Endothelial cell of umbilical vein (primary cell): ENCODE measurements around the gene VIL1. TPM values are rescaled to one million over a fixed set of nuclear protein-coding genes. Genes with fewer than 3 reads are reported as not detected.

ENCODE experiments used
- BruUV-seq: library from RNA; stranded (reverse); fragments of 400-500 nt; replicated peaks from 2 replicates; lab custom pipeline; 2021; lab: Mats Ljungman, UMichigan
- CTCF ChIA-PET: fragments of 300-600, 350-600 bp; sonication (Branson Sonifier 250); formaldehyde crosslinking; loops from one replicate; lab custom pipeline; 2021; ENCODE audit warnings: antibody characterized with exemption, inconsistent platforms; lab: Charles Lee
- POLR2A ChIA-PET: fragments of 300-600, 350-600 bp; sonication (Branson Sonifier 250); formaldehyde crosslinking; loops from one replicate; lab custom pipeline; 2021; ENCODE audit warnings: antibody characterized with exemption, inconsistent platforms; lab: Charles Lee
- DNase-seq: peaks from one replicate; pipeline ENCODE4 v3.0.0-alpha.2; 2011; ENCODE audit warnings: low read depth, low spot score
- FAIRE-seq: peaks from 2 replicates; lab custom pipeline; 2011; peaks lifted over from hg19 to GRCh38; lab: Jason Lieb, UNC
- H2AFZ ChIP-seq: 2 replicates; pipeline ENCODE4 v1.6.0; 2012; ENCODE audit warnings: low read depth, low read length, control low read depth, inconsistent platforms
- H3K27ac ChIP-seq: 2 replicates; pipeline ENCODE4 v1.5.1; 2011; ENCODE audit warnings: low read depth, mild to moderate bottlenecking, control low read depth, low read length, moderate library complexity; ENCODE audit not compliant: insufficient read depth
- H3K27me3 ChIP-seq, 2 experiments: 2 replicates each; pipeline versions ENCODE4 v1.6.0 to v1.6.1; 2011; ENCODE audit warnings: low read length in 2 of 2, mixed read lengths in 1 of 2; ENCODE audit not compliant: control insufficient read depth in 2 of 2, insufficient read depth in 2 of 2
- H3K36me3 ChIP-seq, 2 experiments: 2 replicates in 1 of 2; 3 replicates in 1 of 2; pipeline ENCODE4 v1.5.1; 2011; ENCODE audit warnings: low read length in 2 of 2, mild to moderate bottlenecking in 1 of 2, moderate library complexity in 1 of 2; ENCODE audit not compliant: control insufficient read depth in 2 of 2, insufficient read depth in 2 of 2; ENCODE audit errors: extremely low read depth in 1 of 2
- H3K4me1 ChIP-seq: 3 replicates; pipeline ENCODE4 v1.5.1; 2011; ENCODE audit warnings: mild to moderate bottlenecking, low read length; ENCODE audit not compliant: control insufficient read depth, insufficient read depth; ENCODE audit errors: extremely low read depth
- H3K4me2 ChIP-seq: 2 replicates; pipeline ENCODE4 v1.6.1; 2011; ENCODE audit warnings: low read length, control low read depth, mixed read lengths; ENCODE audit not compliant: insufficient read depth
- H3K4me3 ChIP-seq, 3 experiments: fragments of 200-600 bp in 1 of 3; sonication (generic), shearing (Covaris generic) in 1 of 3; replicated peaks in 1 of 3; 2 replicates each; pipeline ENCODE4 v1.5.1; 2011 to 2016; ENCODE audit warnings: control low read depth in 3 of 3, low read length in 3 of 3, mild to moderate bottlenecking in 2 of 3, inconsistent platforms in 1 of 3, low read depth in 1 of 3, moderate library complexity in 1 of 3; ENCODE audit not compliant: insufficient read depth in 1 of 3
- H3K79me2 ChIP-seq: 2 replicates; pipeline ENCODE4 v1.6.0; 2012; ENCODE audit warnings: low read length, inconsistent platforms; ENCODE audit not compliant: control insufficient read depth, insufficient read depth
- H3K9ac ChIP-seq: replicated peaks from 2 replicates; pipeline ENCODE3; 2011; ENCODE audit warnings: low read length, control low read depth; ENCODE audit not compliant: insufficient read depth; ENCODE audit errors: extremely low read depth
- H3K9me1 ChIP-seq: replicated peaks from 3 replicates; pipeline ENCODE4 v1.6.0; 2011; ENCODE audit warnings: mild to moderate bottlenecking, low read length; ENCODE audit not compliant: control insufficient read depth, insufficient read depth; ENCODE audit errors: extremely low read depth
- H3K9me3 ChIP-seq: replicated peaks from 2 replicates; pipeline ENCODE4 v1.5.1; 2012; ENCODE audit warnings: low read length, inconsistent platforms; ENCODE audit not compliant: control insufficient read depth, insufficient read depth
- H4K20me1 ChIP-seq: replicated peaks from 2 replicates; pipeline ENCODE3; 2011; ENCODE audit warnings: mild to moderate bottlenecking, low read length; ENCODE audit not compliant: control insufficient read depth, insufficient read depth; ENCODE audit errors: extremely low read depth
- CTCF ChIP-seq, 2 donors: IDR thresholded peaks; 1 replicate in 1 of 2; 2 replicates in 1 of 2; pipeline ENCODE4 v1.5.1; 2011; ENCODE audit warnings: low read length in 2 of 2, mild to moderate bottlenecking in 2 of 2, moderate library complexity in 2 of 2, control low read depth in 1 of 2, inconsistent platforms in 1 of 2, low read depth in 1 of 2; ENCODE audit not compliant: insufficient read depth in 1 of 2; ENCODE audit errors: extremely low read depth in 1 of 2
- EZH2 ChIP-seq: IDR thresholded peaks from 2 replicates; pipeline ENCODE4 v1.6.1; 2012; ENCODE audit warnings: borderline replicate concordance, low read depth, mild to moderate bottlenecking, moderate library complexity, low read length, inconsistent platforms; ENCODE audit not compliant: severe bottlenecking
- FOS ChIP-seq: IDR thresholded peaks from 2 replicates; pipeline ENCODE4 v1.6.1; 2011; ENCODE audit warnings: mild to moderate bottlenecking, low read length, moderate library complexity, borderline replicate concordance; ENCODE audit not compliant: insufficient read depth
- GATA2 ChIP-seq: IDR thresholded peaks from 2 replicates; pipeline ENCODE4 v1.7.0; 2011; ENCODE audit warnings: low read depth, mild to moderate bottlenecking, moderate library complexity, mixed read lengths, low read length; ENCODE audit not compliant: insufficient read length, insufficient read depth
- JUN ChIP-seq: IDR thresholded peaks from 2 replicates; pipeline ENCODE4 v1.6.1; 2011; ENCODE audit warnings: borderline replicate concordance, low read depth; ENCODE audit not compliant: insufficient read length, insufficient read depth
- MYC ChIP-seq: IDR thresholded peaks from one replicate; pipeline ENCODE4 v1.6.1; 2011; ENCODE audit warnings: mild to moderate bottlenecking, low read depth, low read length
- POLR2A ChIP-seq: IDR thresholded peaks from 2 replicates; pipeline ENCODE4 v1.6.1; 2012; ENCODE audit warnings: low read depth, mild to moderate bottlenecking, control low read depth, low read length
- POLR2AphosphoS5 ChIP-seq: IDR thresholded peaks from 2 replicates; pipeline ENCODE4 v1.6.1; 2012; ENCODE audit warnings: low read depth, mild to moderate bottlenecking, control low read depth, low read length, moderate library complexity; ENCODE audit not compliant: insufficient read depth
- dilution Hi-C: fragments of 300-500 bp; cut with MboI; formaldehyde crosslinking; loops from one replicate; pipeline ENCODE4 v1.15.0; 2019; ENCODE audit warnings: low sequenced_read_pairs; ENCODE audit not compliant: extremely low pct_ligation_motif_present
- intact Hi-C: fragments of 100-400 bp; cut with micrococcal nuclease; formaldehyde crosslinking; loops from one replicate; pipeline ENCODE4 v1.10.0; 2022
- polyA plus RNA-seq, 4 experiments: library from polyadenylated mRNA; depleted of rRNA in 3 of 4; stranded (reverse) in 3 of 4; unstranded in 1 of 4; fragments of >200 nt; gene quantifications; 2 replicates each; pipeline versions ENCODE4 v1.2.1 to v1.2.3, GENCODE V29; 2011 to 2012; ENCODE audit warnings: missing spikeins in 1 of 4
- total RNA-seq: library from RNA; stranded (reverse); gene quantifications from 2 replicates; pipeline ENCODE4 v1.2.3, GENCODE V29; 2021
- TF ChIP-seq, protein P1 (sequence below): IDR thresholded peaks from 2 replicates; pipeline ENCODE4 v1.6.1; 2011; ENCODE audit not compliant: insufficient read depth, insufficient read length

VIL1 gene
- total and polyA plus RNA-seq, 2 donors (not counting 3 experiments of a cell fraction or from before 2014, with no cell fraction given) = not detected

GRCh38 chr2:218438596-218438995 lies 19.7 kb downstream of the VIL1 start:
- Histone ChIP-seq H3K27me3 (no peaks in the 10 kb centered on the region), H3K4me1 (no peaks in the 10 kb centered on the region), H3K9ac (no peak overlapping the region), H3K9me1 (no peaks in the 10 kb centered on the region), H3K4me2 (no peak overlapping the region), H3K4me3 (no peak overlapping the region), H3K27ac (no peak overlapping the region), H4K20me1 (no peaks in the 10 kb centered on the region), H3K36me3 (no peaks in the 10 kb centered on the region), H2AFZ (no peak overlapping the region), H3K79me2 (no peaks in the 10 kb centered on the region), H3K9me3 (no peaks in the 10 kb centered on the region)
- FAIRE-seq (no peak), DNase-seq (no peak)
- dilution Hi-C loops (no loop called here), intact Hi-C loops (no loop called here)
- ChIA-PET POLR2A (no interaction called here), CTCF (no interaction called here)
- BruUV-seq = no TSS peak
- no peak for TF ChIP-seq GATA2
- no peak for TF ChIP-seq EZH2
- TF ChIP-seq POLR2AphosphoS5 = no peak
- no peak for TF ChIP-seq POLR2A
- TF ChIP-seq FOS = no peak
- TF ChIP-seq, protein P1, sequence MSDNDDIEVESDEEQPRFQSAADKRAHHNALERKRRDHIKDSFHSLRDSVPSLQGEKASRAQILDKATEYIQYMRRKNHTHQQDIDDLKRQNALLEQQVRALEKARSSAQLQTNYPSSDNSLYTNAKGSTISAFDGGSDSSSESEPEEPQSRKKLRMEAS = no peak
- no peak for TF ChIP-seq CTCF (IDR thresholded peaks at IDR 0.05; ENCODE audit: extremely low read depth in 1 of 2, insufficient read depth in 1 of 2, low read depth in 1 of 2, low read length in 2 of 2)
- TF ChIP-seq MYC = no peak
- no peak for TF ChIP-seq JUN
